BE2C (cell line): Measurements from ENCODE around the gene KTN1.
A peak's percentile ranks its signal among the peaks of the same experiment; 100 is the strongest.

Experiments
- DNase-seq: peaks from one replicate; pipeline ENCODE4 v3.0.0-alpha.2; 2020
- H3K27me3 ChIP-seq: fragments of 250-450 bp; sonication (Bioruptor Pico); 2 replicates; pipeline ENCODE4 v1.5.1; 2020; ENCODE audit warnings: mild to moderate bottlenecking
- H3K36me3 ChIP-seq: fragments of 250-450 bp; sonication (Bioruptor Pico); 2 replicates; pipeline ENCODE4 v1.5.1; 2020; ENCODE audit warnings: mild to moderate bottlenecking
- H3K4me1 ChIP-seq: fragments of 250-450 bp; sonication (Bioruptor Pico); 2 replicates; pipeline ENCODE4 v1.5.1; 2020
- H3K4me3 ChIP-seq: 2 replicates; pipeline ENCODE4 v1.5.1; 2011; ENCODE audit warnings: low read depth, low read length
- H3K9me3 ChIP-seq: fragments of 250-450 bp; sonication (Bioruptor Pico); 2 replicates; pipeline ENCODE4 v1.5.1; 2020
- TF ChIP-seq, protein P1 (sequence below): IDR thresholded peaks from 2 replicates; pipeline ENCODE4 v1.5.1; 2012; ENCODE audit warnings: mild to moderate bottlenecking, low read depth, low read length

KTN1 gene

DNA sequence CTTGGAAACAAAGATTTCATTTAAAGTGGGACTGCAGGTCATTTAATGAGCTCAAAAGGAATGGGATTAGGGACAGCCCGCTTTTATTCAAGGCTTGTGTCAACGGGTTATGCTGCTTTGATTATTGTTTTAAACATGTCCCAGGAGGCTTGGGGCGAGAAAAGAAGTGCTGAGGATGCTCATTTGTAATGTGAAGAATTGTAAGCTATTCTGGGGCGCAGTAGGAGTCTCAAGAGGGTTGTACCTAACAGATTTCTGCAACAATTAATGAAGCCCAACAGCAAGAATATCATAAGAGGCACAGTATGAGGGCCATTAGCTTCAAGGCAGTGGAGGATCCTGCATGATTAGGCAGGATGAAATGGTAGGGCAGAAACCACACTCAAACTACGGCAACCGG is 122.5 kb downstream of the KTN1 start:
- peaks cover 5% of the 10 kb centered on the region for H3K4me1 ChIP-seq
- no peak for DNase-seq

DNA sequence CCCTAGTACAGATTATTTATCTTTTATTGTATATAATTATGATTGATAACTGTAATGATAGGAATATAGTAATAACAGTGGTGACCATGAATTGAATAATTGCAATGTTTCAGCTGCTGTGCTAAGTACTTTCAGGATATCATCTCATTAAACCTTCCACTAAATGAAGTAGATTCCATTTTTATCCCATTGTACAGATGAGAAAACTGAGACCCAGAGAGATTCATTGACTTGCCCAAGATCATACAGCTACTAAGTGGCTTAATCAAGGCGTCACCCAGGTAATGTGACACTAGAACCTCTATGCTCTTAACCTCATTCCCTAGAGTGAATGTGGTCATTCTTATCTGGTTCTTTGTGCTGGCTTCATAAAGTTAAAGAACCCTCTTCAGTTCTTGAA is 124.6 kb downstream of the KTN1 start:
- H3K27me3 ChIP-seq, result no peaks in the 10 kb centered on the region
- no peak overlapping the region for H3K4me3 ChIP-seq
- no peaks in the 10 kb centered on the region for H3K36me3 ChIP-seq
- TF ChIP-seq, protein P1, sequence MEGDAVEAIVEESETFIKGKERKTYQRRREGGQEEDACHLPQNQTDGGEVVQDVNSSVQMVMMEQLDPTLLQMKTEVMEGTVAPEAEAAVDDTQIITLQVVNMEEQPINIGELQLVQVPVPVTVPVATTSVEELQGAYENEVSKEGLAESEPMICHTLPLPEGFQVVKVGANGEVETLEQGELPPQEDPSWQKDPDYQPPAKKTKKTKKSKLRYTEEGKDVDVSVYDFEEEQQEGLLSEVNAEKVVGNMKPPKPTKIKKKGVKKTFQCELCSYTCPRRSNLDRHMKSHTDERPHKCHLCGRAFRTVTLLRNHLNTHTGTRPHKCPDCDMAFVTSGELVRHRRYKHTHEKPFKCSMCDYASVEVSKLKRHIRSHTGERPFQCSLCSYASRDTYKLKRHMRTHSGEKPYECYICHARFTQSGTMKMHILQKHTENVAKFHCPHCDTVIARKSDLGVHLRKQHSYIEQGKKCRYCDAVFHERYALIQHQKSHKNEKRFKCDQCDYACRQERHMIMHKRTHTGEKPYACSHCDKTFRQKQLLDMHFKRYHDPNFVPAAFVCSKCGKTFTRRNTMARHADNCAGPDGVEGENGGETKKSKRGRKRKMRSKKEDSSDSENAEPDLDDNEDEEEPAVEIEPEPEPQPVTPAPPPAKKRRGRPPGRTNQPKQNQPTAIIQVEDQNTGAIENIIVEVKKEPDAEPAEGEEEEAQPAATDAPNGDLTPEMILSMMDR, result no peak
- H3K4me1 ChIP-seq, result no peaks in the 10 kb centered on the region
- DNase-seq, result no peak
- H3K9me3 ChIP-seq, result no peaks in the 10 kb centered on the region

More for the DNA sequence above, 122.5 kb downstream of the KTN1 start:
- Histone ChIP-seq H3K27me3 (no peaks in the 10 kb centered on the region), H3K4me3 (no peak overlapping the region), H3K36me3 (no peaks in the 10 kb centered on the region), H3K9me3 (no peaks in the 10 kb centered on the region)
- TF ChIP-seq, protein P1, result no peak

DNA sequence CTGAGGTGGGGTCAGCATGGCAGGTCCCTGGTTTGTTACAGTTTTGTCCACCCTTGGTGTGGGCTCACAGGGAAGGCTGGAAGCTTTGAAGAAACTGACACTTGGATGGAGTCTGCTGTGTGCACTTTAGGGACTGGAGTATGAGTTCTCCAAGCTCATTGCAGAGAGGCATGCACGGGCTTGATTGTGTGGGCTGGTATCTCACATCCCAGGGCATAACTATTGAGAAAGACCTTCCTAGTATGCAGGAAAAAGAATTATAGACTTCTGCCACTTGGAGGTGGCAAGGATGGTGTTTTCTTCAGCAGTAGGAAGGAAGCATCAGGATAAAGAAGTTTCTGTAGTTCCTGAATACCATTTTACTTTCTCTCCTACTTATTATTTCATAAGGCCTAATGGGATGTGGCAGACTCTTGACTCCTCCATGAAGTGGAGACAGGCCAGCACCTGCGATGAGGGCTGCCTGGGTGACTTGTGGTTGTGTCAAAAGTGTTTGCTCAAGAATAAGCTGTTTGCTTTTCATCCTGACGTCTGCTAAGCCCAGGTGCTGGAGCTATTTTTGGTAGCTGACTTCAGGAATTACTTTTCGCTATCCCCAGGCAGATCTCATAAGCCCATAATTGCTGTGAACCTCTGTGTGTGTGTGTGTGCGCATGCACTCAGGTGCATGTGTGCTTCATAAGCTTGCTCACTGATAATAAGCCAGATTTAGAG is 125.8 kb downstream of the KTN1 start:
- Histone ChIP-seq H3K36me3 (no peaks in the 10 kb centered on the region), H3K27me3 (no peaks in the 10 kb centered on the region), H3K9me3 (no peaks in the 10 kb centered on the region), H3K4me1 (no peaks in the 10 kb centered on the region), H3K4me3 (no peak overlapping the region)
- no peak for DNase-seq
- TF ChIP-seq, protein P1, result no peak

DNA sequence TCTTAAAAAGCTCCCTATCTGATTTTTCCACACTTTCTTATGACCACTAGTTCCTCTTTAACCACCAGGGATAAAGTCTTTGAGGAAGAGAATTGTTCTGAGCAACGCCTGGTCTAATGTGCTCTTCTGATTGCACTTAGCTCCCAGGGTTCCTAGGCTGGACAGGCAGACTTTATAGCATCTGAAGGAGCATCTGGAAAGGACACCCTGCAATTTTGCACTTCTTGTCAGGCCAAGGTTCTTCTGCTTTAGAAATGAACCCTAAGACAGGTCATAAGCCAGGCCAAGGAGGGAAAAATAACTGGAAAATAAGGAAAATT is 126.3 kb downstream of the KTN1 start:
- no peak overlapping the region for H3K4me3 ChIP-seq
- no peaks in the 10 kb centered on the region for H3K27me3 ChIP-seq
- no peaks in the 10 kb centered on the region for H3K9me3 ChIP-seq
- no peaks in the 10 kb centered on the region for H3K4me1 ChIP-seq
- no peaks in the 10 kb centered on the region for H3K36me3 ChIP-seq
- TF ChIP-seq, protein P1, result no peak
- DNase-seq, result no peak

DNA sequence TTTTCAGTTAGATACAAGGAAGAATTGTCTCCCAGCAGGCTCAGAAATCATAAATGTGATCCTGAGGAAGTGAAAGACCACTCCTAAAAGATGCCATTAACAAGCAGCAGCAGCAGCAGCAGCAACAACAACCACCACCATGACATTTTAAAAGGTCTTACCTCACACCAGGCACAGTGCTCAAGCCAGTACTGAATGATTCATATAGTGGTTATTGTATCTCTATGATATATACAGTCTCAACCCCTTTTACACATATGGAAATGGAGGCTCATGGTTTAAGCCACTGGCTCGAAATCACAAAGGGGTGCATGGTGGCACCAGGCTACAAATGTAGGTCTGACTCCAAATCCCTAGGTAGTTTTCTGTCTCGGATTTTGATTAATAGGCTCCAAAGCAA is 126.9 kb downstream of the KTN1 start:
- no peaks in the 10 kb centered on the region for H3K9me3 ChIP-seq
- no peaks in the 10 kb centered on the region for H3K4me1 ChIP-seq
- no peak for DNase-seq
- TF ChIP-seq, protein P1, result no peak
- H3K27me3 ChIP-seq, result no peaks in the 10 kb centered on the region
- no peaks in the 10 kb centered on the region for H3K36me3 ChIP-seq
- H3K4me3 ChIP-seq, result no peak overlapping the region

DNA sequence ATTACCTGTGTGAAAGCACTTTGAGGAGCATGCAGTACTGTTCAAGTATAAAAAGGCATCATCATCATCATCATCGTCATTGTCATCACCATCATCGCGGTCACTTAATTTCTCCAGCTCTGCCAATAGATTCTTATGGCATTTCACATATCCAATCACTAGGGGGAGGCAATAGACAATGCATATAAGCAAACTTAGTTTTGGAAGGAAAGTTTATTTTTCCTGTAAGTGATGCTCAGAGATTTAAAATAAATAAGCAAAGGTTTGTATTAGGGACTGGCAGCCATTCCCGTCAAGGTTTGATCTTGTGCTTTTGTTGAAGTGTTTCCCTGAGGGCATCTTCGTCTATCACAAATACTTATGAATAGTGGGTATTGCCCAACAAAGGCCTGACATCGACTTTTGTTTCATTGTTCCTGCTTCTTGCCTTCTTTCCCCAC is 127.4 kb downstream of the KTN1 start:
- Histone ChIP-seq H3K27me3 (no peaks in the 10 kb centered on the region), H3K4me1 (no peaks in the 10 kb centered on the region), H3K4me3 (no peak overlapping the region), H3K9me3 (no peaks in the 10 kb centered on the region), H3K36me3 (no peaks in the 10 kb centered on the region)
- DNase-seq, result no peak
- TF ChIP-seq, protein P1, result peak; percentile 76
